C4-2B (cell line): ENCODE results near the gene DUSP1.
"Not testable (repeated sequence)": the region's sequence is repeated elsewhere in the genome, so short reads cannot be mapped to it uniquely, and the experiment has no call there.

Experiments
- H3K27ac ChIP-seq: fragments of 450-650 bp; 2 replicates; pipeline ENCODE4 v1.5.1; 2017
- CTCF ChIP-seq: fragments of 450-650 bp; conservative IDR thresholded peaks from 2 replicates; pipeline ENCODE4 v1.5.1; 2017; ENCODE audit warnings: mild to moderate bottlenecking
- ZFX ChIP-seq: fragments of 450-650 bp; IDR thresholded peaks from 2 replicates; pipeline ENCODE4 v1.6.1; 2017

The DUSP1 gene

GRCh38 chr5:172789687-172790495 lies 18.9 kb upstream of the DUSP1 start:
- no peak for TF ChIP-seq CTCF

GRCh38 chr5:172788771-172789686 lies 18.0 kb upstream of the DUSP1 start:
- TF ChIP-seq ZFX, result no peak
- TF ChIP-seq CTCF, result no peak
- H3K27ac ChIP-seq, result no peak overlapping the region

More at GRCh38 chr5:172789687-172790495, 18.9 kb upstream of the DUSP1 start:
- H3K27ac ChIP-seq, result no peak overlapping the region

GRCh38 chr5:172787538-172787937 lies 16.5 kb upstream of the DUSP1 start:
- not testable (repeated sequence) for H3K27ac ChIP-seq

GRCh38 chr5:172786736-172787462 lies 15.9 kb upstream of the DUSP1 start:
- no peak overlapping the region for H3K27ac ChIP-seq

GRCh38 chr5:172785429-172786088 lies 14.6 kb upstream of the DUSP1 start:
- TF ChIP-seq CTCF (no peak), ZFX (no peak)
- no peak overlapping the region for H3K27ac ChIP-seq

More at GRCh38 chr5:172786736-172787462, 15.9 kb upstream of the DUSP1 start:
- no peak for TF ChIP-seq CTCF
- no peak for TF ChIP-seq ZFX

GRCh38 chr5:172784162-172784561 lies 13.2 kb upstream of the DUSP1 start:
- H3K27ac ChIP-seq, result not testable (repeated sequence)

GRCh38 chr5:172783319-172783718 lies 12.3 kb upstream of the DUSP1 start:
- not testable (repeated sequence) for H3K27ac ChIP-seq

- no peak overlapping the region for H3K27ac ChIP-seq
- TF ChIP-seq ZFX, result no peak
- TF ChIP-seq CTCF, result no peak
Observed at GRCh38 chr5:172782169-172783039, 11.4 kb upstream of the DUSP1 start.
